OCI-LY1 (cell line): ENCODE data around the gene AOAH.

Experiments used
- CTCF ChIP-seq: fragments of 200-600 bp; sonication (generic), shearing (Covaris generic); IDR thresholded peaks from 2 replicates; pipeline ENCODE4 v1.5.1; 2017; ENCODE audit warnings: mild to moderate bottlenecking, antibody characterized with exemption, low read length, moderate library complexity, mixed read lengths
- EZH2 ChIP-seq: fragments of 200-600 bp; sonication (generic), shearing (Covaris generic); IDR thresholded peaks from 2 replicates; pipeline ENCODE4 v1.8.0; 2017; ENCODE audit warnings: borderline replicate concordance, mixed run types, mild to moderate bottlenecking, antibody characterized with exemption, low read length, moderate library complexity, mixed read lengths

GRCh38 chr7:36684954-36685353, 39.3 kb downstream of the AOAH start:
- TF ChIP-seq CTCF (no peak), EZH2 (no peak)
